Neural crest cell (in vitro differentiated cells): ENCODE results near the gene IFT27. TPM values are rescaled to one million over a fixed set of nuclear protein-coding genes. Genes with fewer than 3 reads are reported as not detected.

Experiments
- DNase-seq: peaks from one replicate; pipeline ENCODE4 v3.0.0; 2021; ENCODE audit warnings: low read depth, mixed read lengths, low spot score
- H3K27ac Mint-ChIP-seq: one replicate; pipeline ENCODE4 v1.8.0; 2021; ENCODE audit warnings: mild to moderate bottlenecking, mixed read lengths; ENCODE audit not compliant: unreplicated experiment
- H3K27me3 Mint-ChIP-seq: 2 replicates; pipeline ENCODE4 v1.8.0; 2021; ENCODE audit warnings: low read depth, mild to moderate bottlenecking, mixed read lengths
- H3K36me3 Mint-ChIP-seq: 2 replicates; pipeline ENCODE4 v1.8.0; 2021; ENCODE audit warnings: low read depth, mild to moderate bottlenecking, mixed read lengths
- H3K4me1 Mint-ChIP-seq: 2 replicates; pipeline ENCODE4 v1.8.0; 2021; ENCODE audit warnings: mixed read lengths
- H3K4me3 Mint-ChIP-seq: one replicate; pipeline ENCODE4 v1.8.0; 2021; ENCODE audit warnings: mild to moderate bottlenecking, mixed read lengths
- H3K9me3 Mint-ChIP-seq: 2 replicates; pipeline ENCODE4 v1.8.0; 2021; ENCODE audit warnings: mixed read lengths
- total RNA-seq: library from RNA; stranded (reverse); gene quantifications from 2 replicates; pipeline ENCODE4 v1.2.1, GENCODE V29; 2021
- TF ChIP-seq, protein P1 (sequence below): fragments of 200-600 bp; sonication (generic); conservative IDR thresholded peaks from 2 replicates; pipeline ENCODE4 v1.5.0; 2021; ENCODE audit warnings: antibody characterized with exemption, mild to moderate bottlenecking

IFT27 gene
- total RNA-seq, 1 donor from 2014 or later = 55.4 TPM

DNA sequence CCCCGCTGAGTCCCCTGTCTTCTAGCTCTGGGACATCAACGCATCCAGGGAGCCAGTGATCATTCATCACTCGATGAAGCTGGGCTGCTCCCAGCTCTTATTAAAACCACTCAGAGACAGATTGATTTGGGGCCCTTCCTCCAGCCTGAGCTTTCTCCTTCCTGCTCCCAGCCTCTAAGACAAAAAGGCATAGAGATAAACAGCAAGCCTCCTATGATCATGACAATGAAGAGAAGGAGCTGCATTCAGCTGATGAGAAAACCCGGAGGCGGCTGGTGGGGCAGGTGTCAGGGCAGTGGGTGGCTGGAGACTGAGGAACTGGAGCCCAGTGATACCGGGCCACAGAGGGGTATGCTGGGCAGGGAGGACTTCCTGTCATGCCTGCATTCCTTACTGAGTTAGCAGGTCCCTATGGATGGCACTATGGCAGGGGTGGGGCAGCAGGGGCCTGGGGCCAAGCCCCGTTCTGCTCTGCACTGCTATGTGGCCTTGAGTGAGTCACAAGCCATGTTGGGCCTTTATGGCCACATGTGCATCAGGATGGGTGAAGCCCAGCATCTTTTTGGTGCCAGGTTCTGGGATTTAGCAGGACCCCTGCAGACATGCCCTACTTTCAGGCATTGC, 20.7 kb upstream of the IFT27 start:
- no peak for DNase-seq
- Mint-ChIP-seq H3K4me1 (peaks cover 55% of the 10 kb centered on the region), H3K9me3 (no peaks in the 10 kb centered on the region), H3K4me3 (peak overlapping the region; percentile 66), H3K36me3 (no peaks in the 10 kb centered on the region), H3K27ac (peak overlapping the region; percentile 84), H3K27me3 (peaks cover under 1% of the 10 kb centered on the region)
- TF ChIP-seq, protein P1, sequence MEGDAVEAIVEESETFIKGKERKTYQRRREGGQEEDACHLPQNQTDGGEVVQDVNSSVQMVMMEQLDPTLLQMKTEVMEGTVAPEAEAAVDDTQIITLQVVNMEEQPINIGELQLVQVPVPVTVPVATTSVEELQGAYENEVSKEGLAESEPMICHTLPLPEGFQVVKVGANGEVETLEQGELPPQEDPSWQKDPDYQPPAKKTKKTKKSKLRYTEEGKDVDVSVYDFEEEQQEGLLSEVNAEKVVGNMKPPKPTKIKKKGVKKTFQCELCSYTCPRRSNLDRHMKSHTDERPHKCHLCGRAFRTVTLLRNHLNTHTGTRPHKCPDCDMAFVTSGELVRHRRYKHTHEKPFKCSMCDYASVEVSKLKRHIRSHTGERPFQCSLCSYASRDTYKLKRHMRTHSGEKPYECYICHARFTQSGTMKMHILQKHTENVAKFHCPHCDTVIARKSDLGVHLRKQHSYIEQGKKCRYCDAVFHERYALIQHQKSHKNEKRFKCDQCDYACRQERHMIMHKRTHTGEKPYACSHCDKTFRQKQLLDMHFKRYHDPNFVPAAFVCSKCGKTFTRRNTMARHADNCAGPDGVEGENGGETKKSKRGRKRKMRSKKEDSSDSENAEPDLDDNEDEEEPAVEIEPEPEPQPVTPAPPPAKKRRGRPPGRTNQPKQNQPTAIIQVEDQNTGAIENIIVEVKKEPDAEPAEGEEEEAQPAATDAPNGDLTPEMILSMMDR = no peak

GRCh38 chr22:36795633-36796032, 19.7 kb upstream of the IFT27 start:
- Mint-ChIP-seq H3K36me3 (no peaks in the 10 kb centered on the region), H3K9me3 (no peaks in the 10 kb centered on the region), H3K27me3 (no peaks in the 10 kb centered on the region), H3K4me1 (peaks cover 55% of the 10 kb centered on the region), H3K27ac (no peak overlapping the region), H3K4me3 (no peak overlapping the region)
- TF ChIP-seq, protein P1 = no peak
- no peak for DNase-seq

DNA sequence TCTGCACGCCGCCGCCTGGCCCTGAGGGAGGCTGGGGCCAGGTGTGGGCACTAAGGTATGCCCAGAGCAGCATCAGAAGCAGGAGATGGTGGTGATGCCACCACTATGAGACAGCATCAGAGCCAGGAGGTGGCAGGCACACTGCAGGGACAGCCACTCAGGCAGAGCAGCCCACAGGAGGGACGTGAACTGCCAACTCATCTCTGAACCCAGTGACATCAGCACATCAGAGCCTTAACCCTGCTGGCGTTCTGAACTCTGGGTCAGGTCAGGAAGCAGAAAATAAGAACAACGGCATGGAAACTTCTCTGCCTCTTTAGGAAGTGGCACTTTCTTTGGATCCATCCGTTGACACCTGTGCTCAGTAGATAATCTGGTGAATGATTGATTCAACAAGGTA, 14.7 kb upstream of the IFT27 start:
- H3K27me3 Mint-ChIP-seq = no peaks in the 10 kb centered on the region
- no peaks in the 10 kb centered on the region for H3K9me3 Mint-ChIP-seq
- peaks cover 19% of the 10 kb centered on the region for H3K4me1 Mint-ChIP-seq
- H3K36me3 Mint-ChIP-seq = no peaks in the 10 kb centered on the region
- no peak for DNase-seq
- no peak overlapping the region for H3K27ac Mint-ChIP-seq
- no peak overlapping the region for H3K4me3 Mint-ChIP-seq
- TF ChIP-seq, protein P1 = no peak

- Mint-ChIP-seq H3K9me3 (no peaks in the 10 kb centered on the region), H3K36me3 (no peaks in the 10 kb centered on the region), H3K27me3 (peaks cover 9% of the 10 kb centered on the region), H3K27ac (peak overlapping the region; percentile 27), H3K4me1 (peaks cover 6% of the 10 kb centered on the region), H3K4me3 (no peak overlapping the region)
- TF ChIP-seq, protein P1 = no peak
- DNase-seq = no peak
Observed at GRCh38 chr22:36787204-36787988, 11.5 kb upstream of the IFT27 start.

DNA sequence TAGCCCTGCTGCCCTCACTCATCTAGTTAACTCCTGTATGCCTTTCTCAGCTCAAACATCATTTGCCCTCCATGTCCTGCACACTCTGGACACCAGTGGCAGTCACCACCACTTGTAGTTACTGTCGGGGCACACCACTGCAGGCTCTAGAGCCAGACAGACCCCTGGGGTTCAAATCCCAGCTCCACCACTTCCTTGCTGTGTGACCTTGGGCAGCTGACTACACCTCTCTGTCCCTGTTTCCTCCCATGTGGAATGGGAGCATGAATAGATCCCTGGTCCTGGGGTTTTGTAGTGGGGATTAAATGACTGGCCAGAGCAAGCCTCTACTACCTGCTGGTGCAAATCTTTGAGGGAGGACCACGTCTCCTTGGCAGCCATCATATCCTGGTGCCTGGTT, 7.8 kb upstream of the IFT27 start:
- no peak for DNase-seq
- H3K36me3 Mint-ChIP-seq = no peaks in the 10 kb centered on the region
- no peak overlapping the region for H3K27ac Mint-ChIP-seq
- peaks cover under 1% of the 10 kb centered on the region for H3K9me3 Mint-ChIP-seq
- H3K4me1 Mint-ChIP-seq = peaks cover 12% of the 10 kb centered on the region
- peaks cover 11% of the 10 kb centered on the region for H3K27me3 Mint-ChIP-seq
- TF ChIP-seq, protein P1 = no peak
- H3K4me3 Mint-ChIP-seq = no peak overlapping the region
